Heart right ventricle (tissue), 16 donors: ENCODE results near the gene GAS5. TPM values are rescaled to one million over a fixed set of nuclear protein-coding genes. Genes with fewer than 3 reads are reported as not detected.
A peak's percentile ranks its signal among the peaks of the same experiment; 100 is the strongest.
"Not testable (repeated sequence)": the region's sequence is repeated elsewhere in the genome, so short reads cannot be mapped to it uniquely, and the experiment has no call there.

Source experiments
- ATAC-seq, 8 donors: fragments of 200-7000 bp; cut with Tn5 transposase; one replicate each; pipeline ENCODE4 v1.9.1; 2020; ENCODE audit warnings: mild to moderate bottlenecking in 8 of 8, moderate library complexity in 8 of 8, moderate number of reproducible peaks in 1 of 8
- DNase-seq, 2 donors: peaks; one replicate each; pipeline ENCODE4 v3.0.0-alpha.2; 2020
- H3K27ac ChIP-seq, 10 donors: fragments of 200-600 bp; sonication (generic) in 2 of 10; one replicate each; pipeline versions ENCODE4 v1.5.0 to v1.8.0; 2020 to 2022; ENCODE audit warnings: mild to moderate bottlenecking in 3 of 10
- H3K27me3 ChIP-seq, 7 donors: fragments of 200-600 bp; one replicate each; pipeline ENCODE4 v1.8.0; 2021 to 2022; ENCODE audit warnings: mild to moderate bottlenecking in 2 of 7
- H3K36me3 ChIP-seq, 9 donors: fragments of 200-600 bp; sonication (generic) in 1 of 9; one replicate each; pipeline versions ENCODE4 v1.5.0 to v1.8.0; 2020 to 2022; ENCODE audit warnings: mild to moderate bottlenecking in 2 of 9
- H3K4me1 ChIP-seq, 9 donors: fragments of 200-600 bp; sonication (generic) in 1 of 9; one replicate each; pipeline versions ENCODE4 v1.5.0 to v1.8.0; 2020 to 2022; ENCODE audit warnings: mild to moderate bottlenecking in 4 of 9
- H3K4me3 ChIP-seq, 10 donors: fragments of 200-600 bp; sonication (generic) in 2 of 10; one replicate each; pipeline versions ENCODE4 v1.5.0 to v1.8.0; 2020 to 2022; ENCODE audit warnings: mild to moderate bottlenecking in 7 of 10, moderate library complexity in 2 of 10
- H3K9me3 ChIP-seq, 11 donors: fragments of 200-600 bp in 10 of 11; sonication (generic) in 2 of 11; one replicate each; pipeline versions ENCODE4 v1.5.0 to v1.8.0; 2013 to 2022; ENCODE audit warnings: mild to moderate bottlenecking in 2 of 11, control low read depth in 1 of 11, moderate library complexity in 1 of 11
- CTCF ChIP-seq, 9 donors: fragments of 200-600 bp; sonication (generic) in 2 of 9; IDR thresholded peaks; one replicate each; pipeline versions ENCODE4 v1.5.0 to v1.8.0; 2021 to 2022; ENCODE audit warnings: antibody characterized with exemption in 9 of 9, mild to moderate bottlenecking in 5 of 9, moderate library complexity in 1 of 9
- WGBS, 2 donors: extraction: QIAGEN DNeasy Blood & Tissue Kit; methylation state at CpG; one replicate each; pipeline ENCODE4 v1.1.7; 2013; ENCODE audit warnings: inconsistent platforms in 1 of 2; 5-methylcytosine and 5-hydroxymethylcytosine counted together
- intact Hi-C, 10 donors: fragments of 100-400 bp; cut with DNase I; formaldehyde crosslinking; loops; one replicate each; pipeline versions ENCODE4 v1.11.1 to v1.14.2; 2022
- polyA plus RNA-seq, 2 donors: library from polyadenylated mRNA; stranded (reverse); fragments of 200-250 nt; gene quantifications; one replicate each; pipeline ENCODE4 v1.2.3, GENCODE V29; 2013
- total RNA-seq, 10 donors: library from RNA; stranded (reverse); fragmentation: NEBNext Ultra II Directional in 3 of 10; extraction: Animal tissue kit (Norgen Biotek cat#: 25700) in 3 of 10; gene quantifications; one replicate each; pipeline versions ENCODE4 v1.2.1 to v1.2.4, GENCODE V29; 2021 to 2023
- donor health status: Arrhythmogenic right ventricular cardiomyopathy.
- donor health status: ischemic (EF 13 %, LVEDD 7.1; RV severe dilation, severe dysfunction).
- donor health status: healthy with polysubstance abuse.
- donor health status: DM: no; HTN: yes; CAD: no.
- donor health status: DM: no; HTN: no; CAD: no.
- donor health status: ischemic (EF 25% LVEDD 6.9; RV normal size, moderate dysfunction).
- donor health status: ischemic (EF 25% LVEDD 5.7; RV mildly dilated, moderate dysfunction).
- donor health status: healthy.
- donor health status: DM: yes; HTN: yes; CAD: no.
- donor health status: Ischemic cardiomyopathy.
- donor health status: ischemic (EF 35%, LVEDD 5.7; RV mildly dilated, moderate dysfunction).
- donor health status: nonischemic (EF 11% LVEDD 7.7; RV severe dilation, severe dysfunction).
- donor health status: DM: yes; HTN: yes; CAD: no.
- donor health status: PGD.
- donor health status: ischemic (EF 29% LVEDD 5.4; RV normal size, mild dysfunction).
- donor health status: nonischemic (EF 23%, LVEDD 6.1; RV moderate dilation, normal function).

The GAS5 gene
- total and polyA plus RNA-seq, 12 donors, result 33.1 to 151 (median 45.5) TPM

- Histone ChIP-seq H3K36me3 (peaks cover 0 to 67% (median 15%) of the 10 kb centered on the region in 9 donors), H3K27me3 (no peaks in the 10 kb centered on the region), H3K4me1 (peaks cover 0 to 10% (median 0%) of the 10 kb centered on the region in 9 donors), H3K4me3 (no peak overlapping the region), H3K9me3 (no peaks in the 10 kb centered on the region), H3K27ac (no peak overlapping the region)
- DNase-seq (no peak), ATAC-seq (no peak)
- intact Hi-C loops, result no loop called here
- TF ChIP-seq CTCF (IDR thresholded peaks at IDR 0.05), result no peak
Measured at GRCh38 chr1:173888749-173889148, 21.0 kb upstream of the GAS5 start.

GRCh38 chr1:173887627-173888026 is 19.8 kb upstream of the GAS5 start:
- TF ChIP-seq CTCF (IDR thresholded peaks at IDR 0.05), result no peak
- no peak overlapping the region for H3K4me3 ChIP-seq
- no peak for ATAC-seq
- H3K27me3 ChIP-seq, result no peaks in the 10 kb centered on the region
- H3K36me3 ChIP-seq, result peaks cover 0 to 61% (median 15%) of the 10 kb centered on the region in 9 donors
- no peaks in the 10 kb centered on the region for H3K9me3 ChIP-seq
- intact Hi-C loops, result no loop called here
- H3K27ac ChIP-seq, result no peak overlapping the region
- H3K4me1 ChIP-seq, result peaks cover 0 to 10% (median 0%) of the 10 kb centered on the region in 9 donors
- WGBS, 2 donors, result 95 to 100% methylated on average over 2 of the region's 2 CpGs
- DNase-seq, result no peak

GRCh38 chr1:173886746-173887611 is 19.2 kb upstream of the GAS5 start:
- no peaks in the 10 kb centered on the region for H3K9me3 ChIP-seq
- DNase-seq (no peak), ATAC-seq (no peak)
- peak overlapping the region in 1 of 10 donors; percentile 8 for H3K27ac ChIP-seq
- no peak overlapping the region for H3K4me3 ChIP-seq
- peaks cover 0 to 10% (median 0%) of the 10 kb centered on the region in 9 donors for H3K4me1 ChIP-seq
- H3K36me3 ChIP-seq, result peaks cover 0 to 61% (median 15%) of the 10 kb centered on the region in 9 donors
- no peaks in the 10 kb centered on the region for H3K27me3 ChIP-seq
- WGBS, 2 donors, result 91% methylated on average over 4 of the region's 4 CpGs
- intact Hi-C loops, result no loop called here
- TF ChIP-seq CTCF (IDR thresholded peaks at IDR 0.05), result no peak

- peaks cover 0 to 10% (median 0%) of the 10 kb centered on the region in 9 donors for H3K4me1 ChIP-seq
- intact Hi-C loops, result no loop called here
- H3K27me3 ChIP-seq, result no peaks in the 10 kb centered on the region
- no peak overlapping the region for H3K4me3 ChIP-seq
- H3K36me3 ChIP-seq, result peaks cover 0 to 60% (median 15%) of the 10 kb centered on the region in 9 donors
- DNase-seq, result no peak
- TF ChIP-seq CTCF (IDR thresholded peaks at IDR 0.05), result no peak
- 95 to 96% methylated on average over 5 of the region's 5 CpGs for WGBS, 2 donors
- no peak overlapping the region for H3K27ac ChIP-seq
- no peaks in the 10 kb centered on the region for H3K9me3 ChIP-seq
- no peak for ATAC-seq
Measured at GRCh38 chr1:173884701-173885100, 16.9 kb upstream of the GAS5 start.

- H3K27ac ChIP-seq, DNase-seq, H3K4me1 ChIP-seq, H3K4me3 ChIP-seq, H3K9me3 ChIP-seq, H3K27me3 ChIP-seq, intact Hi-C loops, ATAC-seq: not testable (repeated sequence)
- WGBS, 2 donors, result 81 to 87% methylated on average over 4 of the region's 4 CpGs
- peaks cover 0 to 61% (median 29%) of the 10 kb centered on the region in 9 donors for H3K36me3 ChIP-seq
Measured at GRCh38 chr1:173881117-173881516, 13.3 kb upstream of the GAS5 start.
